NCI-H510A (cell line): Measurements from ENCODE around the gene MYO16.
A peak's percentile ranks its signal among the peaks of the same experiment; 100 is the strongest.

Experiments used
- DNase-seq: peaks from one replicate; lab custom pipeline; 2025; lab: John Stamatoyannopoulos, UW

MYO16 gene

GRCh38 chr13:108933061-108933460 lies 303.6 kb downstream of the MYO16 start:
- DNase-seq: no peak

DNA sequence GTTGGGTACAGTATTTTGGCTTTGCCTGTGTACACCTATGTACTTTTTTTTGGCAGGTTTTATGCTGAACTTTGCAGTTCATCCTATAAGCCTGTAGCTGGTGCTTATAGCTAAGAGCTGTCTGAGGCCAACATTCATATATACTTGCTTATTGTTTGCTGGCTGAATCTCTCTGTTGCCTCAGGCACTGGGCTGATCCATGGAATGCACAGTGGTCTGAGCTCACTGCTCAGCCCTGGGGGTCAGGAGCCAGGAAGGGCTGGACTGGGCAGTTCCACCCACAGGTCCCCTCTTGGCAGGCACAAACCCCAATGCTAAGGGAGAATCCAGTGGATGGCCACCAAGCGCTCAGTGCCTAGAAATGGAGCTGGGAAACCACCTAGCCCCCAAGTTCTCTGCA lies 308.7 kb downstream of the MYO16 start:
- DNase-seq: no peak

GRCh38 chr13:108940121-108940520 lies 310.7 kb downstream of the MYO16 start:
- no peak for DNase-seq

DNA sequence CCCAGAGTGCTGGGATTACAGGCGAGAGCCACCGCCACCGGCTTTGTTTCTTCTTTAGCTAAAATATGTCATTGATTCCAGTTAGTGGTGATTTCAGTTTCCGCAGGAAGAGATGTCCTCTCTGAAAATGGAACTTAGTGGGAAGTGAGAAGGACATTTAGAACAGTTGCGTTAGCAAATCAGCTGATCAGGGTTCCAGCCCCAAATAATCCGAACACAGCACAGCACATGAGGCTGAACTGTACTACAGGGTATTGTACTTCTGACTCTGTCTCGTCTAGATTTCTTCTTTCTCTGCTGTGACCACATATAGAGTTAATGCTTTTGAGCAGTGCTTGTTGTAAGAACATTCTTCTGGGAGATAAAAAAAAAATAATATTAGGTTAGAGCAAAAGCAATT lies 314.4 kb downstream of the MYO16 start:
- no peak for DNase-seq

- DNase-seq: no peak
Observed at GRCh38 chr13:108944760-108945159, 315.3 kb downstream of the MYO16 start.

DNA sequence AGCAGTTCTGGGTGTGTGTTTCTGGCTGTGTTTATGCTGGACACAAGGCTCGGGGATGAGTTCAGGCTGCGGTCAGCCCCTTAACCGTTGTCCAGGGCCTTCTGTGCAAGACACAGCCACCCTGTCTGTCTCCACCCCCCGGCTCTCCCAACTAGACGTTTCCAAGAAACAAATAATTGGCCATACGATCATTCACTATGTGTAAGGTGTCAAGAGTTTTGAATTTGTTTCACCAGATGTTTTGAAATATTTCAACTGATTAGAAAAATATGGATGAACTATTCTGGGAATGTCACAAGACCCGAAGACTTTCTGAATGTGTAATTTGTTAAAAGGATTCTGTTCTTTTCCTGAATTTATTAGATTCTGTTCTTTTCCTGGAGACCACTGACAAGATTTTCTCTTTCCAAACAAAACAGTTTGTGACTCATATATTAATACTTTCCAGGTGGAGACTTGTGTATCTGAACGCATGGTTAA lies 318.2 kb downstream of the MYO16 start:
- no peak for DNase-seq

- DNase-seq: peak; percentile 7
Observed at GRCh38 chr13:108948251-108948671, 318.9 kb downstream of the MYO16 start.

- DNase-seq: no peak
Observed at GRCh38 chr13:108950333-108951010, 321.1 kb downstream of the MYO16 start.

GRCh38 chr13:108955741-108956140 lies 326.3 kb downstream of the MYO16 start:
- no peak for DNase-seq

GRCh38 chr13:108957369-108958012 lies 328.1 kb downstream of the MYO16 start:
- DNase-seq: no peak

DNA sequence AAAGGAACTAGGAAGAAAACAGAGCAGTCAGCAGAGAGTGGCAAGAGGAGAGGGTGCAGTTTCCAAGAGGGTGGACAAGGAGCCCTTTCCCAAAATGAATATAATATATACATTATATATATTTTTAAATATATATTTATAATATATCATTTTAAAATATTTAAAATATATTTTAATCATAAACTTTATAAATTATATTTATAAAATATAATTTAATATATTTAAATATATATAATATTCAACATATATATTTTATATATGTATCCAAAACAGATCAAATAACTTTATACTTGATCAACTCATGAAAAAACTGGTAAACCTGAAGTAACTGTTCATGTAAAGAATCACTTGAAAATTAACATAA lies 328.6 kb downstream of the MYO16 start:
- DNase-seq: no peak

DNA sequence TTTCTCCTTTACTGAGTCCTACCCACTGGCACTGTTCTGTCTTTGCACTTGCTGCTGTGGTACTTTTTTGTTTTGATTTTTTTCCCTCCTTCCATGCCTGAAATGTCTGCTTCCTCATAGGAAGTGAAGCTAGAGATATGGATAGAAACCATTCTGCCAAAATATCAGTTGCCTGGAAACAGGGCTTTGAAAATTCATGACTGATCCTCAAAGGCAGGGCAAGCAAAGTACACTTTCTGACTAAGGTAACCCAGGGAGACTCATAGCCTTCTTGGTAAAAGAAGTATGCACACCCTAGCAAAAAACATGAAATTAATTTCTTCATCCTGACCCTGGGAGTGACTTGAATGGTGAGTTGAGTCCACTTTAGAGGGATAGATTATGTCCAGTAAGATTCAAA lies 329.8 kb downstream of the MYO16 start:
- no peak for DNase-seq

- DNase-seq: no peak
Observed at GRCh38 chr13:108960006-108960405, 330.6 kb downstream of the MYO16 start.

DNA sequence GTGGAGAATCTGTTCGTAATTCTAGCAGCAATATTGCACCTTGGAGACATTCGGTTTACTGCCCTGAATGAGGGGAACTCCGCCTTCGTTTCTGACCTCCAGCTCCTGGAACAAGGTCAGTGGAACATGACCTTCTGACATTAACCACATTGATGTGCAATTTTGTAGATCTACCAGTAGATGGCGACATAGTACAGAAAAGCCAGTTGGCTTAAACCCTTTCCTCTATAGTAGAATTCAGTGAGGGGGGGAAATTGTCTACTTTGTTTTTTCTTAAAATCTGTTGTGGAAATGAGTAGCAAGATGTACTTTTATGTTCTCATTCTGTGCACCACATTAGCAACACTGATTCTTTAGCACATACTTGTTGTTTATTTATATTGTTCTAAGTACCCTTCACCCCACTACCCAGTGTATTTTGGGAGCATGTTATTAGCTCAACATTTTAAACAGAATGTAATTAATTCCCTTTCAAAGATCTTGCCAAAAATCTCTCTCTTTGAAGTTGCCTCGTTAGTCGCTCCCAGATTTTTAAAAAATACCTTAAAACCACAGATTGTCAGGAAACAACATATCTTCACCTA lies 332.2 kb downstream of the MYO16 start:
- DNase-seq: no peak

DNA sequence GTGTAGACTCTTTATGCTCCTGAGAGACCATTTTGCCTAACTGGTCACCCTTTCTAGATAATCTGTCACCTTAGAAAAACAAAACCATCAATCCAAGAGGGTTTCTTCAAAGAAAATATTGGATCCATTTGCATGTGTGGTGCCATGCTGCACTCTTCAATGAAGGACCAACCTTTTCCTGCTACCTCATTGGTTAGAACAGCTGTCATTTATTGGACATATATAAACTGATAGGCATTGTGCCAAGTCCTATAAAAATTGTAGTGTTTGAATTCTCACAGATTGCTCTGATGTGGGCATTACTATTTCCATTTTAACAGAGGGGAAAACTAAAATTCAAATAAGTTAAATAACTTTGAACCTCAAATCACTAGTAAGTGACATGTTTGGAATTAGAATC lies 333.2 kb downstream of the MYO16 start:
- DNase-seq: no peak

- no peak for DNase-seq
Observed at GRCh38 chr13:108963276-108963810, 333.9 kb downstream of the MYO16 start.

DNA sequence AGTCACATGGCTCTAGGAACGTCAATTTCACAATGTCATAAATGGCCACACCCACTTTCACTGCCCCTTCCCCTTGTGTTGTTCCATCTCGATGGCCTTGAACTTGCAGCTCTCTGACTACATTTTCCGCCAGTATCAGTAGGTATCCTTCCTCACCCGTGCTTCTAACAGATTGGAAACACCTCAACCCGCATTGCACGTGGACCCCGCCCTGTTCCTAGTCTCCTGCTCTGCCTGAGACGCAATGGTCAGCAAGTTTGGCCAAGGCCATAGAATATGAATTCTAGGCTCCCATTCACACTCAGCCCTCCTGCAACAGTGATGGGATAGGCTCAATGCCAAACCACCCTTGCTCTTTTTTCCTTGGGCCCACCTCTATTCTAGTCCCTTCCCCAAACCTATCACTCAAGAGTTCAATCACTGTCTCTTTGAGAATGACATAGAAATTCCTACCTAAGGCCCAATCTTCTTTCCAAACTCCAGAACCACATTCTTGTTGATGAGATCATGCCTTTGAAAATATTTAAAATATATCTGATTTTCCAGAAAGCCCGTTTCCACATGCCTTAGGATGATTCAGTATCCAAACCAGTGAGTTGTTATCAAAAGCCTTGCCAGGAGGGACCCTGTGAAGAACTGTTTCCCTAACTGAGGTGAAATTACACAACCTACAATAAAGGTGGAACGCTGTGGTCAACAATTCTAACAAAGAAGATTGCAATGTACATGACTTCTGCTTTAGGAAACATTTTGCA lies 334.6 kb downstream of the MYO16 start:
- DNase-seq: no peak

GRCh38 chr13:108964606-108965005 lies 335.2 kb downstream of the MYO16 start:
- no peak for DNase-seq

- no peak for DNase-seq
Observed at GRCh38 chr13:108967371-108967770, 338.0 kb downstream of the MYO16 start.

- DNase-seq: no peak
Observed at GRCh38 chr13:108968566-108968965, 339.2 kb downstream of the MYO16 start.

DNA sequence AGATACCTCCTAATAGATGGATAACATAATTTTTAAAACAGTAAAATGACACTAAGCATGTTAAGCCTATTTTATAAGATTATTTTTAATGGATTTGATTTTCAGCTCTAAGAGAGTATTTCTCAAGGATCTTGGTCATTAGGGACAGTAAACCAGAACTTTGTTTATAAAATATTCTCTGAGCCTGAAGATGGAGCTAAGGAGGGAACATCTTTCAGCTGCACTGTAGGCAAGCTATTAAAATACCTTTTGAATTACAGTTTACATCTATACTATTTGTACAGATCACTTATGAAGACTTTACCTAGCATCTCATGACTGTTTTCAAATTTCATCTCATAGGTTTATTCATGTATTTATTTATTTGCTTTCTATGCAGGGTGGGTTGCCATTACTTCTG lies 345.3 kb downstream of the MYO16 start:
- DNase-seq: no peak

DNA sequence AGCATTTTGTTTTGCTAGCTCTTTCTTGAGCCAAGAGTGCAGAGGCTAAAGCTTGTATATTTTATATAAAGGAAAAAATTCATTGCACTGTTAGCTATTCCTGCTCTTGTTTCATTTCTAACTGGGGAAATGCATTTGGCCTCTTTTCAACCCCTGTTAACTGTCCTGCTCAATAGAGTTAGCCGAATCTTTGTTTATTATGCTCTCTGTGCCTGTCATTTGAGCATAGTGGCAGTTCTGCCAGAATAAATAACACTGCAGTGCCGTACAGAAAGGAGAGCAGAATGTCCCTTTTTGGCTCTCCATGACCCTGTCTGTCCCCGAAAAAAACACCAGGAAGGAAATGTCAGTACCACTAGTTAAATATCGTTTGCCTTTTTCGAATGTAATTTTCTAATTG lies 350.8 kb downstream of the MYO16 start:
- no peak for DNase-seq

DNA sequence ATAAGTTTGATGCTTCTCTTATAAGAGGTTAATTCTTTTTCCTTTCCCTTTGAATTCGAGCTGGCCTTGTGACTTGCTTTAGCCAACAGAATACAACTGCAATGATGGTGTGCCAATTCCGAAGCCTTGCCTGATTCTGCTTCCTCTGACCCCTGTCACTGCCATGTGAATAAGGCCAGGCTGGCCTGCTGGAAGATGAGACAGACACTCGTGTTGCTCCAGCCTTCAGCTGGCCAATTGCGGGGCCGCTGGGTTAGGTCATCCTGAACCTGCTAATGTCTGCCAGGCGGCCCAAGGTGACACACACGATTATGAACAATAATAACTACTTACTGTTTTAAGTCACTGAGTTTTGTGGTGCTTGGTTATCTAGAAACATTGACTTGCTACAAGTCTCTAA lies 352.0 kb downstream of the MYO16 start:
- no peak for DNase-seq
